Endothelial cell of umbilical vein (primary cell): Measurements from ENCODE around the gene TMEM138.

ENCODE experiments used
- POLR2AphosphoS5 ChIP-seq: IDR thresholded peaks from 2 replicates; pipeline ENCODE4 v1.6.1; 2012; ENCODE audit warnings: low read depth, mild to moderate bottlenecking, control low read depth, low read length, moderate library complexity; ENCODE audit not compliant: insufficient read depth
- TF ChIP-seq, protein P1 (sequence below), 2 donors: IDR thresholded peaks; 1 replicate in 1 of 2; 2 replicates in 1 of 2; pipeline ENCODE4 v1.5.1; 2011; ENCODE audit warnings: low read length in 2 of 2, mild to moderate bottlenecking in 2 of 2, moderate library complexity in 2 of 2, control low read depth in 1 of 2, inconsistent platforms in 1 of 2, low read depth in 1 of 2; ENCODE audit not compliant: insufficient read depth in 1 of 2; ENCODE audit errors: extremely low read depth in 1 of 2
- TF ChIP-seq, protein P2 (sequence below): IDR thresholded peaks from 2 replicates; pipeline ENCODE4 v1.6.1; 2011; ENCODE audit not compliant: insufficient read depth, insufficient read length

DNA sequence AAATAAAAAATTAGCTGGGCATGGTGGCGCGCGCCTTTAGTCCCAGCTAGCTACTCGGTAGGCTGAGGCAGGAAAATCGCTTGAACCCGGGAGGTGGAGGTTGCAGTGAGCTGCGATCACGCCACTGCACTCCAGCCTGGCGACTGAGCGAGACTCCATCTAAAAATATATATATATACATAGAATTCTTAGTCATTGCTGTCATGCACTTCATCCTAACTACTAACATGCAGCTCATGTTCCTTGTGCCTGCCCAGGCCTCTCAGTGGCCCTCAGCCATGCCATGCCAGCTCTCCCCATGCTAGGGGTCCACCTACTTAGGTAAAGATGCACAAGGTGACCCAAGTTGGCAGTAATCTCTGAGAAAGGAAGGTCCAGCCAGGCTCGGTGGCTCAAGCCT lies 3.6 kb upstream of the TMEM138 start:
- TF ChIP-seq, protein P1, sequence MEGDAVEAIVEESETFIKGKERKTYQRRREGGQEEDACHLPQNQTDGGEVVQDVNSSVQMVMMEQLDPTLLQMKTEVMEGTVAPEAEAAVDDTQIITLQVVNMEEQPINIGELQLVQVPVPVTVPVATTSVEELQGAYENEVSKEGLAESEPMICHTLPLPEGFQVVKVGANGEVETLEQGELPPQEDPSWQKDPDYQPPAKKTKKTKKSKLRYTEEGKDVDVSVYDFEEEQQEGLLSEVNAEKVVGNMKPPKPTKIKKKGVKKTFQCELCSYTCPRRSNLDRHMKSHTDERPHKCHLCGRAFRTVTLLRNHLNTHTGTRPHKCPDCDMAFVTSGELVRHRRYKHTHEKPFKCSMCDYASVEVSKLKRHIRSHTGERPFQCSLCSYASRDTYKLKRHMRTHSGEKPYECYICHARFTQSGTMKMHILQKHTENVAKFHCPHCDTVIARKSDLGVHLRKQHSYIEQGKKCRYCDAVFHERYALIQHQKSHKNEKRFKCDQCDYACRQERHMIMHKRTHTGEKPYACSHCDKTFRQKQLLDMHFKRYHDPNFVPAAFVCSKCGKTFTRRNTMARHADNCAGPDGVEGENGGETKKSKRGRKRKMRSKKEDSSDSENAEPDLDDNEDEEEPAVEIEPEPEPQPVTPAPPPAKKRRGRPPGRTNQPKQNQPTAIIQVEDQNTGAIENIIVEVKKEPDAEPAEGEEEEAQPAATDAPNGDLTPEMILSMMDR (IDR thresholded peaks at IDR 0.05; ENCODE audit: extremely low read depth in 1 of 2, insufficient read depth in 1 of 2, low read depth in 1 of 2, low read length in 2 of 2) = no peak
- TF ChIP-seq POLR2AphosphoS5 = no peak
- TF ChIP-seq, protein P2, sequence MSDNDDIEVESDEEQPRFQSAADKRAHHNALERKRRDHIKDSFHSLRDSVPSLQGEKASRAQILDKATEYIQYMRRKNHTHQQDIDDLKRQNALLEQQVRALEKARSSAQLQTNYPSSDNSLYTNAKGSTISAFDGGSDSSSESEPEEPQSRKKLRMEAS = no peak
